Muscle of arm (tissue), 12 donors: ENCODE measurements around the gene SYPL1. TPM values are rescaled to one million over a fixed set of nuclear protein-coding genes. Genes with fewer than 3 reads are reported as not detected.

ENCODE experiments used
- DNase-seq: peaks from one replicate; pipeline ENCODE4 v3.0.0-alpha.2; 2013
- polyA plus RNA-seq, 12 donors: library from polyadenylated mRNA; unstranded; fragments of 120-200 nt; gene quantifications; one replicate each; pipeline ENCODE4 v1.2.1, GENCODE V29; 2013; ENCODE audit not compliant: insufficient read length in 12 of 12

The SYPL1 gene
- polyA plus RNA-seq, 12 donors, result 62.8 to 92.5 (median 79.9) TPM; not detected in 1

GRCh38 chr7:106126170-106126938 is 14.2 kb upstream of the SYPL1 start:
- no peak for DNase-seq

- no peak for DNase-seq
Observed at GRCh38 chr7:106125417-106125816, 13.3 kb upstream of the SYPL1 start.

- peak; percentile 46 for DNase-seq
Observed at GRCh38 chr7:106124186-106124585, 12.1 kb upstream of the SYPL1 start.

- no peak for DNase-seq
Observed at GRCh38 chr7:106122713-106123112, 10.6 kb upstream of the SYPL1 start.

- DNase-seq, result no peak
Observed at GRCh38 chr7:106121189-106121810, 9.2 kb upstream of the SYPL1 start.

GRCh38 chr7:106120500-106120899 is 8.4 kb upstream of the SYPL1 start:
- no peak for DNase-seq

- DNase-seq, result no peak
Observed at GRCh38 chr7:106119719-106120118, 7.6 kb upstream of the SYPL1 start.

GRCh38 chr7:106117786-106118544 is 5.9 kb upstream of the SYPL1 start:
- DNase-seq, result no peak

GRCh38 chr7:106116161-106116704 is 4.1 kb upstream of the SYPL1 start:
- no peak for DNase-seq

GRCh38 chr7:106114716-106115383 is 2.7 kb upstream of the SYPL1 start:
- DNase-seq, result no peak

GRCh38 chr7:106112972-106113421 is 885 bp upstream of the SYPL1 start:
- no peak for DNase-seq

GRCh38 chr7:106111655-106112117 is 426 bp downstream of the SYPL1 start:
- peak; percentile 64 for DNase-seq

- DNase-seq, result no peak
Observed at GRCh38 chr7:106110885-106111654, 1.0 kb downstream of the SYPL1 start.

GRCh38 chr7:106110238-106110560 is 1.9 kb downstream of the SYPL1 start:
- DNase-seq, result no peak

- DNase-seq, result no peak
Observed at GRCh38 chr7:106109521-106110237, 2.4 kb downstream of the SYPL1 start.

- no peak for DNase-seq
Observed at GRCh38 chr7:106108991-106109390, 3.1 kb downstream of the SYPL1 start.

- DNase-seq, result no peak
Observed at GRCh38 chr7:106104721-106105260, 7.3 kb downstream of the SYPL1 start.

GRCh38 chr7:106102387-106102966 is 9.6 kb downstream of the SYPL1 start:
- DNase-seq, result no peak

- DNase-seq, result no peak
Observed at GRCh38 chr7:106101726-106102125, 10.4 kb downstream of the SYPL1 start.
